HepG2 (cell line): ENCODE results near the gene MRPL20. TPM values are rescaled to one million over a fixed set of nuclear protein-coding genes. Genes with fewer than 3 reads are reported as not detected.
A peak's percentile ranks its signal among the peaks of the same experiment; 100 is the strongest.

Experiments
- CBX1 ChIP-seq: IDR thresholded peaks from one replicate; pipeline ENCODE4 v1.6.1; 2016; ENCODE audit warnings: antibody characterized with exemption, low read depth
- DR1 ChIP-seq: sonication (generic); formaldehyde crosslinking; IDR thresholded peaks from 2 replicates; pipeline ENCODE4 v1.8.0; 2021; ENCODE audit warnings: mild to moderate bottlenecking, missing genetic modification reagents, inconsistent platforms
- FOSL1 ChIP-seq: sonication (generic); formaldehyde crosslinking; IDR thresholded peaks from 2 replicates; pipeline ENCODE4 v1.9.0; 2021; ENCODE audit warnings: missing genetic modification reagents, borderline replicate concordance
- GLI4 ChIP-seq: sonication (generic); formaldehyde crosslinking; IDR thresholded peaks from 2 replicates; pipeline ENCODE4 v1.5.1; 2020; ENCODE audit warnings: missing genetic modification reagents, mild to moderate bottlenecking, moderate library complexity, borderline replicate concordance
- HDAC1 ChIP-seq: sonication (generic); formaldehyde crosslinking; IDR thresholded peaks from 2 replicates; pipeline ENCODE4 v1.5.1; 2020; ENCODE audit warnings: mild to moderate bottlenecking, missing genetic modification reagents
- NFIB ChIP-seq: sonication (generic); formaldehyde crosslinking; IDR thresholded peaks from 2 replicates; pipeline ENCODE4 v1.9.0; 2021; ENCODE audit warnings: missing genetic modification reagents, mild to moderate bottlenecking, borderline replicate concordance
- NR1H2 ChIP-seq: sonication (generic); formaldehyde crosslinking; IDR thresholded peaks from 2 replicates; pipeline ENCODE4 v1.8.1; 2022; ENCODE audit warnings: low read depth, missing genetic modification reagents, borderline replicate concordance
- PAWR ChIP-seq: sonication (generic); formaldehyde crosslinking; IDR thresholded peaks from 2 replicates; pipeline ENCODE4 v1.4.0; 2020; ENCODE audit warnings: missing genetic modification reagents, mild to moderate bottlenecking, borderline replicate concordance
- PRMT3 ChIP-seq: sonication (generic); formaldehyde crosslinking; IDR thresholded peaks from 2 replicates; pipeline ENCODE4 v1.8.1; 2022; ENCODE audit warnings: low read depth, mild to moderate bottlenecking, moderate library complexity, missing genetic modification reagents, borderline replicate concordance
- RCOR2 ChIP-seq: IDR thresholded peaks from 2 replicates; pipeline ENCODE4 v1.6.1; 2016; ENCODE audit warnings: missing biosample characterization, missing genetic modification reagents
- TGIF2 ChIP-seq: IDR thresholded peaks from 2 replicates; pipeline ENCODE4 v1.6.1; 2016; ENCODE audit warnings: control low read depth, missing compliant biosample characterization
- ZHX2 ChIP-seq, 2 experiments: sonication (generic) in 1 of 2; formaldehyde crosslinking in 1 of 2; IDR thresholded peaks; 2 replicates each; pipeline versions ENCODE4 v1.6.1 to v1.9.0; 2014 to 2022; ENCODE audit warnings: antibody characterized with exemption in 1 of 2, borderline replicate concordance in 1 of 2, inconsistent platforms in 1 of 2, low read depth in 1 of 2, missing genetic modification reagents in 1 of 2
- ZKSCAN1 ChIP-seq: fragments of 150-350 bp; IDR thresholded peaks from 2 replicates; pipeline ENCODE4 v1.6.1; 2014; ENCODE audit warnings: low read length
- ZMYM3 ChIP-seq: sonication (generic); formaldehyde crosslinking; IDR thresholded peaks from 2 replicates; pipeline ENCODE4 v1.5.1; 2020; ENCODE audit warnings: mild to moderate bottlenecking, missing genetic modification reagents
- ZNF121 ChIP-seq: sonication (generic); formaldehyde crosslinking; IDR thresholded peaks from 2 replicates; pipeline ENCODE4 v1.5.0; 2020; ENCODE audit warnings: mild to moderate bottlenecking, missing genetic modification reagents
- ZNF253 ChIP-seq: sonication (generic); formaldehyde crosslinking; IDR thresholded peaks from 2 replicates; pipeline ENCODE4 v1.8.0; 2022; ENCODE audit warnings: mild to moderate bottlenecking, missing genetic modification reagents, borderline replicate concordance
- ZNF557 ChIP-seq: sonication (generic); formaldehyde crosslinking; IDR thresholded peaks from 2 replicates; pipeline ENCODE4 v1.4.0; 2020; ENCODE audit warnings: missing genetic modification reagents
- ZNF605 ChIP-seq: sonication (generic); formaldehyde crosslinking; IDR thresholded peaks from 2 replicates; pipeline ENCODE4 v1.8.0; 2022; ENCODE audit warnings: mild to moderate bottlenecking, missing genetic modification reagents
- ZNF639 ChIP-seq: conservative IDR thresholded peaks from 2 replicates; pipeline ENCODE4 v1.6.1; 2018; ENCODE audit warnings: missing genetic modification reagents
- ZSCAN12 ChIP-seq: sonication (generic); formaldehyde crosslinking; IDR thresholded peaks from 2 replicates; pipeline ENCODE4 v1.9.0; 2021; ENCODE audit warnings: mild to moderate bottlenecking, missing genetic modification reagents
- ZSCAN21 ChIP-seq: sonication (generic); formaldehyde crosslinking; IDR thresholded peaks from 2 replicates; pipeline ENCODE4 v1.8.0; 2022; ENCODE audit warnings: mild to moderate bottlenecking, missing genetic modification reagents, moderate library complexity, borderline replicate concordance
- polyA plus RNA-seq, 8 experiments: library from polyadenylated mRNA; depleted of rRNA in 3 of 8; stranded (reverse) in 7 of 8; unstranded in 1 of 8; fragments of >200 nt; fragmentation: Illumina TruSeq in 4 of 8; extraction: Trizol in 4 of 8; gene quantifications; 2 replicates each; pipeline versions ENCODE4 v1.2.1 to v1.2.3, GENCODE V29; 2011 to 2016; ENCODE audit warnings: low read depth in 4 of 8, missing spikeins in 1 of 8, mixed read lengths in 1 of 8; ENCODE audit not compliant: insufficient read depth in 1 of 8
- total RNA-seq, 5 experiments: library from RNA; depleted of rRNA; stranded (reverse); fragments of >200 nt; fragmentation: Illumina TruSeq; extraction: Trizol; gene quantifications; 2 replicates each; pipeline ENCODE4 v1.2.3, GENCODE V29; 2016; ENCODE audit warnings: low read depth in 1 of 5
- TF ChIP-seq, protein P1 (sequence below): sonication (generic); formaldehyde crosslinking; IDR thresholded peaks from 2 replicates; pipeline ENCODE4 v1.8.0; 2022; ENCODE audit warnings: low read depth, missing genetic modification reagents

MRPL20 gene
- total and polyA plus RNA-seq, 2 of the 13 experiments (the other 11 are each of a cell fraction or from before 2014, with no cell fraction given): 59.2 to 127 TPM

- TF ChIP-seq, protein P1, sequence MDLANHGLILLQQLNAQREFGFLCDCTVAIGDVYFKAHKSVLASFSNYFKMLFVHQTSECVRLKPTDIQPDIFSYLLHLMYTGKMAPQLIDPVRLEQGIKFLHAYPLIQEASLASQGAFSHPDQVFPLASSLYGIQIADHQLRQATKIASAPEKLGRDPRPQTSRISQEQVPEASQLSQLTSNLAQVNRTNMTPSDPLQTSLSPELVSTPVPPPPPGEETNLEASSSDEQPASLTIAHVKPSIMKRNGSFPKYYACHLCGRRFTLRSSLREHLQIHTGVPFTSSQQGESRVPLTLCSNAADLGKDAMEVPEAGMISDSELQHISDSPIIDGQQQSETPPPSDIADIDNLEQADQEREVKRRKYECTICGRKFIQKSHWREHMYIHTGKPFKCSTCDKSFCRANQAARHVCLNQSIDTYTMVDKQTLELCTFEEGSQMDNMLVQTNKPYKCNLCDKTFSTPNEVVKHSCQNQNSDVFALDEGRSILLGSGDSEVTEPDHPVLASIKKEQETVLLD (CRISPR knock-in tag): 0 out of 2 replicates have a peak, but pooled peaks have one; percentile 37
- TF ChIP-seq ZKSCAN1: no peak
- TF ChIP-seq ZNF121: no peak
- peak; percentile 70 for TF ChIP-seq ZSCAN21 (CRISPR knock-in tag)
- TF ChIP-seq ZNF557 (CRISPR knock-in tag): no peak
- no peak for TF ChIP-seq ZSCAN12 (CRISPR knock-in tag)
- TF ChIP-seq NR1H2: no peak
- peak; percentile 75; the same call in 1 of the 2 replicates for TF ChIP-seq GLI4 (CRISPR knock-in tag)
- peak; percentile 80 for TF ChIP-seq CBX1
- TF ChIP-seq ZMYM3 (CRISPR knock-in tag): no peak
- TF ChIP-seq FOSL1 (CRISPR knock-in tag): no peak
- 0 out of 2 replicates have a peak, but pooled peaks have one; percentile 68 for TF ChIP-seq ZNF639 (CRISPR knock-in tag)
- no peak for TF ChIP-seq ZHX2 (IDR thresholded peaks at IDR 0.05; ENCODE audit: low read depth)
- TF ChIP-seq ZHX2 (CRISPR knock-in tag; IDR thresholded peaks at IDR 0.05; ENCODE audit: borderline replicate concordance): no peak; the same call in 1 of the 2 replicates
- no peak for TF ChIP-seq NFIB
- peak; percentile 78 for TF ChIP-seq TGIF2 (CRISPR knock-in tag)
- no peak for TF ChIP-seq PAWR (CRISPR knock-in tag)
- TF ChIP-seq DR1 (CRISPR knock-in tag): peak; percentile 87
- TF ChIP-seq PRMT3 (CRISPR knock-in tag): no peak
- TF ChIP-seq HDAC1: peak; percentile 64; the same call in 1 of the 2 replicates
- TF ChIP-seq RCOR2 (CRISPR knock-in tag): 0 out of 2 replicates have a peak, but pooled peaks have one; percentile 32
- TF ChIP-seq ZNF605 (CRISPR knock-in tag): peak; percentile 83
- TF ChIP-seq ZNF253 (CRISPR knock-in tag): 0 out of 2 replicates have a peak, but pooled peaks have one; percentile 65
These were observed 24.8 kb upstream of the MRPL20 start (continued) for GRCh38 chr1:1431845-1432273.
